Neural cell (in vitro differentiated cells): ENCODE data around the gene TUBAL3. TPM values are rescaled to one million over a fixed set of nuclear protein-coding genes. Genes with fewer than 3 reads are reported as not detected.

Experiments used
- H2AFZ ChIP-seq: fragments of 200-600, 300-800 bp; sonication (generic), shearing (Covaris generic); 2 replicates; pipeline ENCODE4 v1.6.0; 2014; ENCODE audit warnings: low read depth, mild to moderate bottlenecking, antibody characterized with exemption, low read length, moderate library complexity
- H3F3A ChIP-seq: fragments of 200-600 bp; shearing (Covaris generic); 2 replicates; pipeline ENCODE4 v1.6.1; 2016; ENCODE audit warnings: mild to moderate bottlenecking, moderate library complexity, mixed read lengths, antibody characterized with exemption, low read length; ENCODE audit not compliant: insufficient read depth, poor library complexity, severe bottlenecking
- H3K27ac ChIP-seq: fragments of 200-600, 300-800 bp; sonication (generic), shearing (Covaris generic); 2 replicates; pipeline ENCODE4 v1.5.1; 2014; ENCODE audit warnings: mild to moderate bottlenecking, low read length, moderate library complexity
- H3K27me3 ChIP-seq: fragments of 300-800, 200-600 bp; sonication (generic), shearing (Covaris generic); 2 replicates; pipeline ENCODE4 v1.6.0; 2014; ENCODE audit warnings: mild to moderate bottlenecking, low read depth, low read length, moderate library complexity; ENCODE audit not compliant: insufficient read depth
- H3K36me3 ChIP-seq: fragments of 300-800, 200-600 bp; sonication (generic), shearing (Covaris generic); 2 replicates; pipeline ENCODE4 v1.5.1; 2014; ENCODE audit warnings: mild to moderate bottlenecking, antibody characterized with exemption, low read length, moderate library complexity; ENCODE audit not compliant: insufficient read depth
- H3K4me2 ChIP-seq: fragments of 300-800, 200-600 bp; sonication (generic), shearing (Covaris generic); 2 replicates; pipeline ENCODE4 v1.6.0; 2014; ENCODE audit warnings: mild to moderate bottlenecking, low read length
- H3K4me3 ChIP-seq: fragments of 300-800, 200-600 bp; sonication (generic), shearing (Covaris generic); 2 replicates; pipeline ENCODE4 v1.5.1; 2014; ENCODE audit warnings: mild to moderate bottlenecking, low read length, moderate library complexity
- H3K79me2 ChIP-seq: fragments of 200-600 bp; shearing (Covaris generic); replicated peaks from 2 replicates; pipeline ENCODE4 v1.6.0; 2014; ENCODE audit warnings: mild to moderate bottlenecking, low read length, moderate library complexity; ENCODE audit not compliant: insufficient read depth
- H3K9ac ChIP-seq: fragments of 300-800, 200-600 bp; sonication (generic), shearing (Covaris generic); 2 replicates; pipeline ENCODE4 v1.6.1; 2016; ENCODE audit warnings: mild to moderate bottlenecking, low read length, mixed read lengths
- H3K9me2 ChIP-seq: fragments of 200-600 bp; shearing (Covaris generic); 2 replicates; pipeline ENCODE4 v1.6.1; 2016; ENCODE audit warnings: mild to moderate bottlenecking, low read length, mixed read lengths; ENCODE audit not compliant: insufficient read depth
- H3K9me3 ChIP-seq: fragments of 200-600, 300-800 bp; sonication (generic), shearing (Covaris generic); 2 replicates; pipeline ENCODE4 v1.6.1; 2016; ENCODE audit warnings: mild to moderate bottlenecking, mixed run types, low read length, moderate library complexity, mixed read lengths
- H4K20me1 ChIP-seq: fragments of 200-600 bp; shearing (Covaris generic); 2 replicates; pipeline ENCODE4 v1.6.1; 2016; ENCODE audit warnings: mild to moderate bottlenecking, mixed run types; ENCODE audit not compliant: insufficient read depth
- EP300 ChIP-seq: fragments of 450-650 bp; conservative IDR thresholded peaks from 2 replicates; pipeline ENCODE4 v1.6.1; 2014; ENCODE audit warnings: antibody characterized with exemption, mild to moderate bottlenecking, moderate library complexity; ENCODE audit not compliant: poor library complexity, severe bottlenecking
- EZH2 ChIP-seq: fragments of 200-600, 300-800 bp; shearing (Covaris generic), sonication (generic); IDR thresholded peaks from 2 replicates; pipeline ENCODE4 v1.6.1; 2014; ENCODE audit warnings: antibody characterized with exemption, low read length, borderline replicate concordance, mild to moderate bottlenecking; ENCODE audit not compliant: insufficient read depth, poor library complexity, severe bottlenecking
- MXI1 ChIP-seq: fragments of 450-650 bp; conservative IDR thresholded peaks from 2 replicates; pipeline ENCODE4 v1.6.1; 2014; ENCODE audit warnings: antibody characterized with exemption, mild to moderate bottlenecking; ENCODE audit not compliant: poor library complexity, severe bottlenecking
- POLR2AphosphoS5 ChIP-seq: IDR thresholded peaks from 2 replicates; pipeline ENCODE4 v1.6.1; 2012
- RAD21 ChIP-seq: fragments of 450-650 bp; conservative IDR thresholded peaks from 2 replicates; pipeline ENCODE4 v1.6.1; 2014; ENCODE audit warnings: antibody characterized with exemption, mild to moderate bottlenecking, moderate library complexity
- SMC3 ChIP-seq: fragments of 450-650 bp; conservative IDR thresholded peaks from 2 replicates; pipeline ENCODE4 v1.6.1; 2014; ENCODE audit warnings: antibody characterized with exemption, mild to moderate bottlenecking, moderate library complexity; ENCODE audit not compliant: poor library complexity
- TAF1 ChIP-seq: IDR thresholded peaks from 2 replicates; pipeline ENCODE4 v1.6.1; 2012; ENCODE audit warnings: low read depth
- polyA plus RNA-seq: library from polyadenylated mRNA; depleted of rRNA; stranded (reverse); fragments of >200 nt; gene quantifications from 2 replicates; pipeline ENCODE4 v1.2.3, GENCODE V29; 2014
- TF ChIP-seq, protein P1 (sequence below): fragments of 450-650 bp; IDR thresholded peaks from 2 replicates; pipeline ENCODE4 v1.5.1; 2014; ENCODE audit warnings: antibody characterized with exemption, mild to moderate bottlenecking, moderate library complexity; ENCODE audit not compliant: poor library complexity, severe bottlenecking
- TF ChIP-seq, protein P2 (sequence below): IDR thresholded peaks from 2 replicates; pipeline ENCODE4 v1.6.1; 2012; ENCODE audit warnings: borderline replicate concordance

The TUBAL3 gene
- polyA plus RNA-seq, 1 donor from 2014 or later: not detected

- Histone ChIP-seq H3K79me2 (no peaks in the 10 kb centered on the region), H3K4me3 (no peak overlapping the region), H4K20me1 (no peaks in the 10 kb centered on the region), H3K4me2 (no peak overlapping the region), H3F3A (no peaks in the 10 kb centered on the region), H2AFZ (no peak overlapping the region), H3K27me3 (no peaks in the 10 kb centered on the region), H3K9me2 (no peaks in the 10 kb centered on the region), H3K36me3 (no peaks in the 10 kb centered on the region), H3K9me3 (no peaks in the 10 kb centered on the region), H3K27ac (no peak overlapping the region), H3K9ac (no peak overlapping the region)
- TF ChIP-seq POLR2AphosphoS5 (no peak), RAD21 (no peak), MXI1 (no peak), EP300 (no peak), TAF1 (no peak), SMC3 (no peak), EZH2 (no peak)
- TF ChIP-seq, protein P1, sequence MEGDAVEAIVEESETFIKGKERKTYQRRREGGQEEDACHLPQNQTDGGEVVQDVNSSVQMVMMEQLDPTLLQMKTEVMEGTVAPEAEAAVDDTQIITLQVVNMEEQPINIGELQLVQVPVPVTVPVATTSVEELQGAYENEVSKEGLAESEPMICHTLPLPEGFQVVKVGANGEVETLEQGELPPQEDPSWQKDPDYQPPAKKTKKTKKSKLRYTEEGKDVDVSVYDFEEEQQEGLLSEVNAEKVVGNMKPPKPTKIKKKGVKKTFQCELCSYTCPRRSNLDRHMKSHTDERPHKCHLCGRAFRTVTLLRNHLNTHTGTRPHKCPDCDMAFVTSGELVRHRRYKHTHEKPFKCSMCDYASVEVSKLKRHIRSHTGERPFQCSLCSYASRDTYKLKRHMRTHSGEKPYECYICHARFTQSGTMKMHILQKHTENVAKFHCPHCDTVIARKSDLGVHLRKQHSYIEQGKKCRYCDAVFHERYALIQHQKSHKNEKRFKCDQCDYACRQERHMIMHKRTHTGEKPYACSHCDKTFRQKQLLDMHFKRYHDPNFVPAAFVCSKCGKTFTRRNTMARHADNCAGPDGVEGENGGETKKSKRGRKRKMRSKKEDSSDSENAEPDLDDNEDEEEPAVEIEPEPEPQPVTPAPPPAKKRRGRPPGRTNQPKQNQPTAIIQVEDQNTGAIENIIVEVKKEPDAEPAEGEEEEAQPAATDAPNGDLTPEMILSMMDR: no peak
- TF ChIP-seq, protein P2, sequence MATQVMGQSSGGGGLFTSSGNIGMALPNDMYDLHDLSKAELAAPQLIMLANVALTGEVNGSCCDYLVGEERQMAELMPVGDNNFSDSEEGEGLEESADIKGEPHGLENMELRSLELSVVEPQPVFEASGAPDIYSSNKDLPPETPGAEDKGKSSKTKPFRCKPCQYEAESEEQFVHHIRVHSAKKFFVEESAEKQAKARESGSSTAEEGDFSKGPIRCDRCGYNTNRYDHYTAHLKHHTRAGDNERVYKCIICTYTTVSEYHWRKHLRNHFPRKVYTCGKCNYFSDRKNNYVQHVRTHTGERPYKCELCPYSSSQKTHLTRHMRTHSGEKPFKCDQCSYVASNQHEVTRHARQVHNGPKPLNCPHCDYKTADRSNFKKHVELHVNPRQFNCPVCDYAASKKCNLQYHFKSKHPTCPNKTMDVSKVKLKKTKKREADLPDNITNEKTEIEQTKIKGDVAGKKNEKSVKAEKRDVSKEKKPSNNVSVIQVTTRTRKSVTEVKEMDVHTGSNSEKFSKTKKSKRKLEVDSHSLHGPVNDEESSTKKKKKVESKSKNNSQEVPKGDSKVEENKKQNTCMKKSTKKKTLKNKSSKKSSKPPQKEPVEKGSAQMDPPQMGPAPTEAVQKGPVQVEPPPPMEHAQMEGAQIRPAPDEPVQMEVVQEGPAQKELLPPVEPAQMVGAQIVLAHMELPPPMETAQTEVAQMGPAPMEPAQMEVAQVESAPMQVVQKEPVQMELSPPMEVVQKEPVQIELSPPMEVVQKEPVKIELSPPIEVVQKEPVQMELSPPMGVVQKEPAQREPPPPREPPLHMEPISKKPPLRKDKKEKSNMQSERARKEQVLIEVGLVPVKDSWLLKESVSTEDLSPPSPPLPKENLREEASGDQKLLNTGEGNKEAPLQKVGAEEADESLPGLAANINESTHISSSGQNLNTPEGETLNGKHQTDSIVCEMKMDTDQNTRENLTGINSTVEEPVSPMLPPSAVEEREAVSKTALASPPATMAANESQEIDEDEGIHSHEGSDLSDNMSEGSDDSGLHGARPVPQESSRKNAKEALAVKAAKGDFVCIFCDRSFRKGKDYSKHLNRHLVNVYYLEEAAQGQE: no peak
Observed at GRCh38 chr10:5393529-5393928, 11.1 kb downstream of the TUBAL3 start.

DNA sequence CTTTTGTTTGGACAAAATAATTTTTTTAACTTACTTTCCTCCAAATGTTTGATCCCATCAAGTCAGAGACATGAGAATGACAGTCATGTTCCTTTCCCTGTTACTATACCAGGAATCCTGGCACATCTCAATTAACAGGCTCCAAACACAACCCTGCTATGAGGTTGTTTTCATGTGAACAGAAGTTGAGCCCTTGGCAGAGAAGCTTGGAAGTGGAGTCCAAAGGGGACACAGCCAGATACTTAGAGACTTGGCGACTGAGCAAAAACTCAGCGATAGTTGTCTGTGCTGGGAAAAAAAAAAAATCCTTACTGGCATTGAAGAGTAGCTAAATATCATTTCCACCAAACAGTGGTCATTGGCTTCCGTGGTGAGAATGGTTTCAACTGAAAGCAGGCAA is 12.8 kb downstream of the TUBAL3 start:
- Histone ChIP-seq H3K9me3 (no peaks in the 10 kb centered on the region), H3K27me3 (no peaks in the 10 kb centered on the region)

More for the DNA sequence above, 12.8 kb downstream of the TUBAL3 start:
- no peaks in the 10 kb centered on the region for H3K36me3 ChIP-seq
- H3F3A ChIP-seq: no peaks in the 10 kb centered on the region
- no peak overlapping the region for H3K4me3 ChIP-seq
- no peaks in the 10 kb centered on the region for H3K9me2 ChIP-seq
- H4K20me1 ChIP-seq: no peaks in the 10 kb centered on the region
- H3K4me2 ChIP-seq: no peak overlapping the region
- no peaks in the 10 kb centered on the region for H3K79me2 ChIP-seq
- TF ChIP-seq, protein P1: no peak
- TF ChIP-seq EP300: no peak
- TF ChIP-seq POLR2AphosphoS5: no peak
- H2AFZ ChIP-seq: no peak overlapping the region
- H3K9ac ChIP-seq: no peak overlapping the region
- H3K27ac ChIP-seq: no peak overlapping the region
